ENCODE results near the gene PGLYRP3.

DNA sequence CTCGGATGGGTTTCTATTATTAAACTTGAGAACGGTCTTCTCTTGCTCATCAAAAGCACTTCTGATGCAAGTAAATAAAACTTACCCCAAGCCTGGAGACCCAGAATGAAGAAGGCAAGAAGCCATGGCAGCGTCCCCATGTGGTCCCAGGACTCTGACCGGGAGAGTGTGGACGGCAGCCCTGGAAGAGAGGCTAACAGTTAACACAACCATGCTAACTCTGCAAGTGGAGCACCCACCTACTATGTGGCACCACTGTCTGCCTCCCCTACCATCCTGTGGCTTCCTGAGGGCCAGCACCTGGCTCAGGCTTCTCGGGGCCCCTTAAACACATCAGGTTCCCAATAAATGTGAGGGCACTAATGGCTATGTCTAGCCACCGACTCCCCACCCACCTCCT is 2.2 kb downstream of the PGLYRP3 start:
- TF ChIP-seq, protein P1, sequence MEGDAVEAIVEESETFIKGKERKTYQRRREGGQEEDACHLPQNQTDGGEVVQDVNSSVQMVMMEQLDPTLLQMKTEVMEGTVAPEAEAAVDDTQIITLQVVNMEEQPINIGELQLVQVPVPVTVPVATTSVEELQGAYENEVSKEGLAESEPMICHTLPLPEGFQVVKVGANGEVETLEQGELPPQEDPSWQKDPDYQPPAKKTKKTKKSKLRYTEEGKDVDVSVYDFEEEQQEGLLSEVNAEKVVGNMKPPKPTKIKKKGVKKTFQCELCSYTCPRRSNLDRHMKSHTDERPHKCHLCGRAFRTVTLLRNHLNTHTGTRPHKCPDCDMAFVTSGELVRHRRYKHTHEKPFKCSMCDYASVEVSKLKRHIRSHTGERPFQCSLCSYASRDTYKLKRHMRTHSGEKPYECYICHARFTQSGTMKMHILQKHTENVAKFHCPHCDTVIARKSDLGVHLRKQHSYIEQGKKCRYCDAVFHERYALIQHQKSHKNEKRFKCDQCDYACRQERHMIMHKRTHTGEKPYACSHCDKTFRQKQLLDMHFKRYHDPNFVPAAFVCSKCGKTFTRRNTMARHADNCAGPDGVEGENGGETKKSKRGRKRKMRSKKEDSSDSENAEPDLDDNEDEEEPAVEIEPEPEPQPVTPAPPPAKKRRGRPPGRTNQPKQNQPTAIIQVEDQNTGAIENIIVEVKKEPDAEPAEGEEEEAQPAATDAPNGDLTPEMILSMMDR (IDR thresholded peaks at IDR 0.05) = no peak
- no peak for TF ChIP-seq POLR2A (IDR thresholded peaks at IDR 0.05)

All from ovary (tissue), 3 donors.